Measurements from ENCODE around the gene RHEX.

RHEX gene

DNA sequence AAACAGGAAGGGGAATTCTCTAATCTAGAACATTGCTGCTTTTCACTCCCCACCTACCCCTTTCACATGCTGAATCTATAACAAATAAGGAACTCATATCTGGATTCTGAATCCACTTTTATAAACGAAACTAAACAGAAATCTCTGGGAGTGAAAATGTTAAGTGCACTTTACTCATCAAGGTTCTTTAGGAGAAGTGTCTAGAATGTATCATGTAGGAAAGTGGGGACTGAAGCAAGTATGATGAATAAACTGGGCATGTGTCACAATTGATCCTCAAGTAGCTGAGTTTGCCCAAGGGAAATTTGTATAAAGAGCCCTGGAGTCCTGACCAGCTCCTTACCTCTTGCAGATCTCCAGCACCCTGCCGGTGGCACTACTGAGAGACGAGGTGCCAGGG, 44.4 kb downstream of the RHEX start:
- no peak for DNase-seq (ENCODE audit: low spot score)

DNA sequence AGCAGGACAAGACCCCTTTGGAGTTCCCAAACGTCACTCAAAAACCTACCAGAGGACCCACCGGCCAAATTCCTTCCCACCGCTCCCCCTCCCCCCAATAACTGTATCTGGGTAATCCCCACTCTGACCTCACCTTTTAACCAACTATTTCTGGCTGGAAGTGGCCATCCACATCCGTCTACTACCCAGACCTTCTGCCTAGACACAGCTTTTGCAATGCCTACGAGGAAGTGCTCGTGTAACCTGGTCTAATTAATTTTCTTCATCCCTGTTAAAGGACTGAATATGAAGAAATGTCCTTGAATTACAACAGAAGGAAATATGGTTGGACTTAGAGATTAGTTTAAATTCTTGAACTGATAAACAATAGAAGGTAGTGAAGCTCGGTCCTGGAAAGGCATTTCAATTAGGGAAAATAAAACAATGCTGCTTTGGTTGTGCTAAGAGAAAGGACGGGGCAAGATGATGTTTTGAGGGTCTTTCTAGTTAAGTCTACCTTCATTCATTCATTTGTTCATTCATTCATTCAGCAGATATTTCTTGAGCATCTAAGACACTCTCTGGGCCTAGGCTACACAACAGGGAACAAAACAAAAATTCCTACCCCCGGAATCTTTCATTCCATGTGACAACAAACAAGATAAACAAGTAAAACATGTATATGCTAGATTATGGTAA, 45.4 kb downstream of the RHEX start:
- no peak for DNase-seq (ENCODE audit: low spot score)

DNA sequence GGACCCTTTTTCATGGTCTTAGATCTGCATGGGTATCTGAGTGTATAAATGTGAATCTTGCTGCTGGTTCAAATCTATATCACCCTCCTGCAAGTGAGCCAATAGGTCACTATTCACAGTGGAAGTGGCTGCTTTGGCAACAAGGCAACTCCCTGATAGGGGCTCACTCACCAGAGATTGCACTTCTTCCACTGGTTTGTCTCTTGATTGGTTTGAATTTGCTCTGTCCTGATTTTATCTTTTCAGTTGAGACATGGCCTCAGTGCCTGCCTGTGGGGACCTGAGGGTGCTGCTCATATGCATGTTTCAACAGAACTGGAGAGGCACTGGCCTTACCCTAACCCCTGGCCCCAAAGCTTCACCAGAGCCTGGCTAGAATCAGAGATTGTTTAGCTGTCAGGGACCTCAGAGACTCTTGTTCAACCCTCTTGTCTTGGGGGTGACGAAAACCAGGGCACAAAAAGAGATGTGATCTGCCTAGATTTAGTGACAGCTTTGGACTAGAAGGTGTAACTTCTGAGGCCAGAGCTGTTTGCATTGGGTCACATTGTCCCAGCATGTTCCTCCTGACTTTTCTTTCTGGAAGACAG, 47.3 kb downstream of the RHEX start:
- DNase-seq (ENCODE audit: low spot score), result no peak

DNA sequence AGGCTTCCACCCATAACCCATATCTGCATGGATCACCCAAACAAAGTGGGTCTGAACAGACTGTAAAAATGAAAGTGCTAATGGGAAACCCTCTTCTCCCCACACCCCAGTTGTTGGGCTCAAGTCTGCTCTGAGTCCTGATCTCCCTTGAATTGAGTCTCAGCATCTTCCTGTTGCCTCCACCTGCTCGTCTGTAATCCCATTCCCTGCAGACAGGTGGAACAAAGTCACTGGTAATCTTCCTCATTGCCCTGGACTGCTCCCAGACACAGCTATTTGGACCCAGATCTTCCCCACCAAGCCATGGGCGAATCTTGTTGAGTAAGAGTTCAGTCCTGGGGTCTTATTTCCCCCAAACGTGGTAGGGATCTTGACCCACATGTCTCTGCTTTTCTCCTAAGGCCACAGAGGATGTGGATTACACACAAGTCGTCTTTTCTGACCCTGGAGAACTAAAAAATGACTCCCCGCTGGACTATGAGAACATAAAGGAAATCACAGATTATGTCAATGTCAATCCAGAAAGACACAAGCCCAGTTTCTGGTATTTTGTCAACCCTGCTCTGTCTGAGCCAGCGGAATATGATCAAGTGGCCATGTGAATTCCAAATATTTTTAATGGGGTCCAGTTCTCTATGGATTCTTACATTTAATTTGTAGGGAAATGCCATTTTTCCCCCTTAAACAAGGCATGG, 48.5 kb downstream of the RHEX start:
- no peak for DNase-seq (ENCODE audit: low spot score)

DNA sequence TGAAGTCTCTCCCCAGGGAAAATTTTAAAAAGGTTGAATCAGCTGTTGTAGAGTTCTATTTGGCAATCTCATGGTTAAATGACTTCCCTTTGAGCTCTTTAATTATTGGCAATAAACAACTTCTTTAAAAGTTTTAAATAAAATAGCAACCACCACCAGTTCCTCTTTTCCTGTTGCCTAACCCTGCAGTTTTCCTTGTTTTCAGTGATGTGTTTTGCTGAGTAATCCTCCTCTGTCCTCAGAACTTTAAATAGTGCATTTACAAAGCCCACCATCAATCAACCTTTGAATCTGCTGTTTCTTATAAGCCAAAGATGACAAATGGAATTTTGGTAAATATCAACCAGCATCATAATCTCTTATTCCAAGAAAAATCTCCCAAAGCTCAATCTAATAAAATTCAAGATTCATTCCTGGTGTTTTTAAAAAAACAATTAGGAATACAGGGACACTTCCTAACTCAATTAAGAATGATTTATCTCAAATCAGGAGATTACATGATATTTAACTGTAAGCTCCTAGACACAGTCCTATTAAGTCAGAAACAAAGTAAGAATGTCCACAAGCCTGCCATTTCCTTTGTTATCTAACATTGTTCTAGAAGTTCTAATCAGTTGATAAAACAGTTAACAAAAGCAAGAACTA, 49.4 kb downstream of the RHEX start:
- DNase-seq (ENCODE audit: low spot score), result no peak

DNA sequence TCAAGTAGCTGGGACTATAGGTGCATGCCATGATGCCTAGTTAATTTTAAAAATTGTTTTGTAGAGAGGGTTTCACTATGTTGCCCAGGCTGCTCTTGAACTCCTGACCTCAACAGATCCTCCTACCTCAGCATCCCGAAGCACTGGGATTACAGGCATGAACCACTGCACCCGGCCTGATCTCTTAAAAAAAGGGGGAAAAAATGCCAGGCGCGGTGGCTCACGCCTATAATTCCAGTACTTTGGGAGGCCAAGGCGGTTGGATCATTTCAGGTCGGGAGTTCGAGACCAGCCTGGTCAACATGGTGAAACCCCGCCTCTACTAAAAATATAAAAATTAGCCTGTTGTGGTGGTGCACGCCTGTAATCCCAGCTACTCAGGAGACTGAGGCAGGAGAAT, 51.0 kb downstream of the RHEX start:
- DNase-seq (ENCODE audit: low spot score), result no peak

DNA sequence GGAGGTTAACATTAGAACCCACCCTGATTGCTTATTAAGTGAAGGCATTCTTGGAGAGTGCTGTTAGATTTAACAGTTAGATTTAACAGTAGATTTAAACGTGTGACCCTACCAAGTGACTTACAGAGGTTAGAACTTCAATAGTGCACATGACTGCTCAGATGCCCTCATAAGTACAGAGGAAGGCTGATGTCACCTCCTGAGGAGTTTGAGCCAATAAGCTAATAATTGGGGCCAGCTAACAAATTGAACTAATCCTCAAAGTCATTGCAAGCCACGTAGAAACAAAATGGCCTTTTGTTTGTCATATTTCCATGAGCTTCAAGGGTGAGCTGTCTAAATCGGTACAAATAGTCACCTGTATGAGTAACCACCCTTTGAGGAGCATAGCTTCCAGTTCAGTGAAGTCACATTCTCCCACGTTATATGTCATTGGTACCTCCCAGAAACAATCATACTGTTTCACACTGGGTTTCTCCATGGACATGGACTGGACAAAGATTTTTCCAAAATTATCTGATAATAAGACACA, 52.6 kb downstream of the RHEX start:
- no peak for DNase-seq (ENCODE audit: low spot score)

DNA sequence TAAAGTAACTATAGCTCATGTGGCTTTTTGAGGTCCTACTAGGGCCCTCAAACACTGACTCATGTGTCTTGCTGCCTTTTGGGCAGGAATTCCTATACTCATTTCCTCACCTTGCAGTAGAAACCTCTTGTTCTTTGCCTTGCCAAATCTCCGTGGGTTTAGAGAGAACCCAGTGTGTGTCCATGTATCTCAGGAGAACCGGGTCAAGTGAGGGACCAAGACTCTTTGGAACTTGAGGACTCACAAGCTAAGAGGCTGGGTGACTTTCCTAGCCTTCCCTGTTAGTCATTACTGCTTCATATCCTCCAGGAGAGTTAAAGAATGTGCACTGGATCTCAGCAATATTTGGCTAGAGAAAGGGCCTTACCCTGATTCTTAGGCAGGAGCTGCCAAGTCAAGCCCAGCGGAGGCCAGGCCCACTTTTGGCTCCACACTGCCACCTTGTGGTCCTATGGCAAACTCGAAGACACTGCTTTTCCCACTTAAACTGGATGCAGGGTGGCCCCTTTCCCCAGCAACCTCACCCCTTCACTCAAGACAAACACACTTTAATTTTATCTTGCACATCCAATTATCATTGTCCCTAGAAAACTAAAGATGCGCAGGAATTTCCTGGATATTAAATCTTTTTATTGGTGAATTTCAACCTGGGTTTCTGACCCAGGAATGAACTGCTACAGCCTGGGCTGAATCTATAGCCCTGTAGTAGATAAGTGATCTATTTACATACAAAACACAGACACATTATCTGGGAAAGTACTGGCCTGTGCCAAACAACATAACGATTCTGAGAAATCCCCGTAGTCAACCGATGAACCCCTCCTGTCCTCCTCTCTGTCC, 53.6 kb downstream of the RHEX start:
- DNase-seq (ENCODE audit: low spot score), result peak; percentile 87

DNA sequence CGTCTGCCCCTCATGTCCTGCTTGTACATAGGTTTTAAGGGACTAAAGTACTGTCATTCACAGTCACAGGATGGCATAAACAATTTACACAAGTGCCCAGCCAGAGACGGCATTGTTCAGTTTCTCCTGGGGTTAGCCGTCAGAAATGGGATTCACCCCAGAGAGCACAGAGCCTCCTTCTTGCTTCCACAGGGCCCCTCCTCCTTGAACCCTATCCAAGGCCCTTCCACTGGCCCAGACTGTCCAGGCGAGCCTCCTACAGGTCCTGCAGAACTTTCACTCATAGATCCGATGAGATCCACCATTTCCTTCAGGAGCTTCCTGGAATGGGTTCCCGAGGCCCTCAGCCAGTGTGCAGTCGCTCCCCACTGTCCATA, 54.2 kb downstream of the RHEX start:
- no peak for DNase-seq (ENCODE audit: low spot score)

DNA sequence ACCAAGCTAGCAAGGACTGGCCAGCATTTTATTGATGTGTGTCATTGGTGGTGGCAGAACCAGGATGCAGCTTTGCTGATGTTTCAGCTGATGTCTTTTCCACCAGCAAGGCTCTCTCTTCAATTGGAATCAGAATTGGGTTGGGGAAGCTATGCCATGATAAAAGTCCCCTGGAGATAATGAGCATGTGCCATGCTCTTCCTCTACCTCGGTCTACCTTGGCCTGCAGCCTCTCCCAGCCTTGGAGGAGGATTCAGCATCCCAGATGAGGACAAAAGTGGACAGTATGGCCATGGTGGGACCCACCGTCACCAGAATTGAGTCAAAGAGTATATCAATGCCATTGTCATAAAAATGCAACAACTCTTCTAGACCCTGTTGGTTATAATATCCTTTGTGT, 55.7 kb downstream of the RHEX start:
- DNase-seq (ENCODE audit: low spot score), result no peak

DNA sequence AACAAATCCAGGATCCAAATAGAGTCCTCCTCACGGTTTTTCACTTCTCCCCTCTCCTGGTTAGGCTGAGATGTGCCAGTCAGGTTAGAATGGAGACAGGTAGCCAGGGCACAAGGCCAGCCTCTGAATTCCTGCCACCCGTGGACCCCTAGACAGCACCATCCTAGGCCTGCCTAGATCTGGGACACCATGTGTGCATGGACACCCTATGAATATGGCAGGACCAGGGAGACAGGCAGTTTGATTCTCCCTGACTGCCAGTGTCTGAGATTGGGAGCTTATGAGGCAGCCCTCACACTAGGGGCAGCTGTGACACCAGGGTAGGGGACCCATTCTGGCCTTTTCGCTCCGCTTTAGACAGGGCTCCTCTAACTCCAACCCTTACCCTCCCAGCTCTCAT, 56.7 kb downstream of the RHEX start:
- no peak for DNase-seq (ENCODE audit: low spot score)

DNA sequence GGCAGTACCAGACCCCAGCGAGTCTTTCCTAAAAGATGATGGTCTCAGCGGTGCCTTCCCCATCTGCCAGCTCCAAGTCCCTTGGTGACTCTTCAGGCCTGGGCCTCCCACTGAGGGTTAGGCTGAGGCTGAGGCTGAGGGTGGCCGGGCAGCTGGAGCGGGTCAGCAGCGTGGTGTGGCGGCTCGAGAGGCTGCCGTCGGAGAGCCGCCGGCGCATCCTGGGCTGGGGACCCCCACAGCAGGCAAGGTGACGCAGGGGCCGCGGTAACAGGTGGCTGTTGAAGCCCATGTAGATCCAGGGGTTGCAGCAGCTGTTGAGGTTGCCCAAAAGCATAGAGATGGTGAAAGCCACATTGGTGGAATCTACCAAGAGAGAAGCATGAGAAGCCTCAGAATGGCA, 57.2 kb downstream of the RHEX start:
- DNase-seq (ENCODE audit: low spot score), result no peak

DNA sequence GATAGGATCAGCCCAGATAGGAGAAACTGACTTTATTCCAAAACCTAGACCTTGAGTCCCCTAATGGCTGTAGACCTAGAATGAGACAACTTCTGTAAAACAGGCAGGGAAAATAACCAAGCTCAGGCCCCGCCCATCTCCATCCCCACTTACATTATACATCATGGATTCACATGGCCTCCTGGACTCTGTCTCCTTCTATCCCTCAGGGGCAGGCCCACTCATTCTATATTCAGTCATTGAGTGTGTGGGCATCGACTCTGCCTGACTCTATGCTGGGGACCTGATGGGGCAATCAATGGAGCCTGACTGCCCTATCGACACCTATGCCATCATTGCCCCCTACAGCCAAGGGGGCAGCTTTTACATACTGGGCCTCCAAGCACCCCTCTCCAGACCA, 57.8 kb downstream of the RHEX start:
- no peak for DNase-seq (ENCODE audit: low spot score)

DNA sequence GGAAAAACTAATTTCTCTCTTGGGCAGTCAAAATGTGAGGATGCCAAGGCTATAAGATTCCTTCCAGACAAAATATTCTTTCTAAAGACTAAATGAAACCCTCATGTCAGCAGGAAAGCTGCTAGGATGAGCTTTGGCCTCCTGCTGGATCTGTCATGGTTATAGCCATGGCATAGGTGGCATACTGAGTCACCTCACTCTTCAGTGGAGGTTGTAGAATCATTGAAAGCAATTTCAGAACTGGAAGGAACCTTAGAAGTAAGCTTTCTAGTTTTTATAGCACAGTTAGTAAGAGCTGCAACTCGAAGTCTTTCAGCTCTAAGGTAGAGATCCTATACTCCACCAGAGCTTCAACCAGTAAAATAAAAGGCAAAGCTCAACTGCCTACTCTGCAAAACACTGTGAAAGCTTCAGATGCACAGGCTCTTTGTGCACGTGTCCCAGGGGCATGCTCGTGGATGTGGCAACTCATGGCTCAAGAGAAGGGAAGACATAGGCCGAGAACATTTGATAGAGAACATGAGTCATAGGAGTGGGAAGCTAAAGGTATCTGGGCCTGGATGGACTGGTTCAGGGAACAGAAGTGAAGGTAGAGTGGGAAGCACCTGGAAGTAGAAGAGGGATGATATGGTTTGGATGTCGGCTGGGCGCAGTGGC, 58.4 kb downstream of the RHEX start:
- no peak for DNase-seq (ENCODE audit: low spot score)

DNA sequence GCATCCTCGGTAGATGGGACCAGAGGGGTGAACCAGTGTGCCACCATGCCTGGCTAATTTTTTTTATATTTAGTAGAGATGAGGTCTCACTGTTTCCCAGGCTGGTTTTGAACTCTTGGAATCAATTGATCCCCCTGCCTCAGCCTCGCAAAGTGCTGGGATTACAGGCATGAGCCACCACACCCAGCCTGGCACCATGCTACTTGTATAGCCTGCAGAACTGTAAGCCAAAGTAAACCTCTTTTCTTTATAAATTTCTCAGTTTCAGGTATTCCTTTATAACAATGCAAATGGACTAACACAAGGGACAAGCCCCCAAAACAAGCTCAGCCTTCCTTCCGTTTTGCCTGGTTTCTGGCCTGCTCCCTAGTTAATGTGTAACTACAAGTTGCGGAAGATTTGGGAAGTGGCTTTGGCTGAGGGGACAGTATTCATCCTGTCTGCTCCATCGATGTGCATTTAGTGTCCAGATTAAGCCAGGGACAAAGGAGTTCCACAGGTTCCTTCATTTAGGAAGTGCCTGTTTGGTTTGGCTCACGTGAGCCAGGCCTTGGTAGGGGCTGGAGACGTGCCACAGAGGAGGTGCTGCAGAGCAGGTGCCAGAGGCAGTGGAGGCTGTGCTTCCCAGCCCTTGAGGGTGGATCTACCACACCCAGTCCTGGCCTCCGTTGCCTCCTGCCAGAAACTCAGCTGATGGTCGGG, 59.8 kb downstream of the RHEX start:
- DNase-seq (ENCODE audit: low spot score), result no peak

DNA sequence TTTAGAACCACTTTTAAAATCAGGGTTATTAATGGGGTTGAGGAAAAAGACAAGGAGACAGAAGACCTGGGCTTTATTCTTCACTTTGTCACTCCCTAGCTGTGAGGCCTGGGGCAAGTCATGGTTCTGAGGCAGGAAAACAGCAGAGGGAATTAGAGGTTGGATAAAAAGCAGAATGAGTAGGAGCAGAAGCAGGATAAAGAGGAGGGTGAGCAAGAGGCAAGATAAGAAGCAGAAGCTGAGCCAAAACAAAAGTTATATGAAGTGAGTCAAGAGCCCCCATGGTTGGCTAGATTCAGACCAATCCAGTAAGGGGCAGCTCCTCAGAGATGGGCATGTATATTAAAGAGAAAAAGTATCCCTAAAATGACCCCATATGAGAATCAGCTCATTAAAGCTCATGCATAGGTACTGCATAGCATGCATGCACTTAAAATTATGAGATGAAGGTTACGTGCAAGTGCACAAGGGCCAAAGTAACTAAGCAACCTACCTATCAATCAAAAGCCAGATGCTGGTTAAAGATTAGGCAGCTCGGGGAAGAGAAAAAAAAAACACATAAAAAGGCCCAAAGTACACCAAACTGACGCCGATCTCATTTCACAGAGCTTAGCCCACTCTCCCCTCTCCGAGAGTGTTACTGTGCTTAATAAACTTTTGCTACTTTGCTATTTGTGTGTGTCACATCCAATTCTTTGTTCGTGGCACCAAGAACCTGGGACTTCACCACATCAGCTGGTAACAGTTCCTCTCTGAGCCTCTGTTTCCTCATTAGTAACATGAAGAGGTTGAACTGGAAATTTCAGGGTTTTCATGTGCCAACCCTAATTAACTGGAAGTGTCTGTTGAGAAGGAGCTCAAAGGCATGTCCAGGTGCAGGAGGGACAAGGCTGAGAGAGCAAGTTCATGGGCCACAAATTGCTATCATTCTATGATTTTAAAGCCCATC, 62.0 kb downstream of the RHEX start:
- DNase-seq (ENCODE audit: low spot score), result no peak

DNA sequence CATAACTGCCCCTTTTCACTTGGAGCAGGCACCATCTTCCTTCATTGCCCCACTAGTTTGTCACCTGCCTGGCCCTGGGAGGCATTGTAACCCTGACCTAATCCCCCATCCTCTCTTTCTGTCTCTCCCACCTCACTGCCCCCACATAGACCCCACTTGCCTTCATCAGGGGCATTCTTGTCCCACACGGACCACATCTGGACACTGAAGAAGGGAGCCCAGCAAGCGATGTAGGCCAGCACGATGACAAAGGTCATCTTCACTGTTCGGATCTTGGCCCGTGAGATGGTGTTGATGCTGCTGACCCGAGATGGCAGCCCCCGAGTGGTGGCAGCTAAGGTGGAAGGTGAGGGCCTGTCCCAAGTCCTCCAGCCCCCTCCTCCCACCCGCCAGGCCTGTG, 62.8 kb downstream of the RHEX start:
- DNase-seq (ENCODE audit: low spot score), result no peak

DNA sequence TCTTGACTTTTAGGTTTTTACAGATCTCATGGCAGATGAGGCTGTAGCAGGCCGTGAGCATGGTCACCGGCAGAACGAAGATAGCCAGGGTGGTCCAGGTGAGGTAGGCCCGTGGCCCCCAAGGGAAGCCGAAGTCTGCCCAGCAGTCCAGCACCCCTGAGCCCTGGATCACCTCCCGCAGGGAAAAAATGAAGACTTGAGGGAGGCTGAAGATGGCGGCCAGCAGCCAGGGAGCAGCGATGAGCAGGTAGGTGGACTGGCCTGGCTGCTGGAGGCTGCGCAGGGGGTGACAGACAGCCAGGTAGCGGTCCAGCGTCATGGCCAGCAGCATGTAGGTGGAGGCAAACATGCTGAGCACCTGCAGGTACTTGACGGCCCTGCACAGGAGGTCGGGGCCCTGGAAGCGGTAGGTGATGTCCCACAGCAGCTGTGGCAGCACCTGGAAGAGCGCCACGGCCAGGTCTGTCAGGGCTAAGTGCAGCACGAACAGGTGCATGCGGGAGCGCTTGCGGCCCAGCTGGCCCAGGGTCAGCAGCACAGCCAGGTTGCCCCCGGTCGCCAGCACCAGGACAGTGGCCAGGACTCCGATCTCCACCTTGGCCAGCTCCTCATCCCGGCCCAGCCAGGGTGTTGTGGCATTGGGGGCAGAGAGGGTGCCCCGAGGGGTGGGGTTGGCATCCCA, 63.4 kb downstream of the RHEX start:
- no peak for DNase-seq (ENCODE audit: low spot score)

DNA sequence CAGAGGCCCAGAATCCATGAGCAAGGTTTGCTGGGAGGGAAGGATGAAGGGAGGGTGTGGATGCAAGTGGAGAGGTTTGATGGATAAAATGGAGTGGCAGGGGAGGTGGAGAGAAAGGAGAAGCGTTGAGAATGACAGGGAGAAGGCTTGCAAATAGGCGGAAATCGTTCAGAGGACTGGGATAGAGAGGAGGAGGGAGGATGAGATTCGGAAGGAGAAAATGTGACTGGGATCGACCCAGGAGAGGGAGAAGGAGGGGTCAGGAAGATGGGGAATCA, 63.8 kb downstream of the RHEX start:
- DNase-seq (ENCODE audit: low spot score), result no peak

All from ecto neural progenitor cell (in vitro differentiated cells).